K562 (cell line): Measurements from ENCODE around the gene ZNF521. TPM values are rescaled to one million over a fixed set of nuclear protein-coding genes. Genes with fewer than 3 reads are reported as not detected.

ENCODE experiments used
- ATAC-seq: fragments of 200-7000 bp; cut with Tn5 transposase; 3 replicates; pipeline ENCODE4 v1.9.1; 2020; ENCODE audit warnings: moderate library complexity
- BruUV-seq: library from RNA; stranded (reverse); fragments of 400-500 nt; replicated peaks from 2 replicates; lab custom pipeline; 2021; lab: Mats Ljungman, UMichigan
- CTCF ChIA-PET: fragments of 300-600 bp; formaldehyde crosslinking; extraction: SDS; loops from one replicate; lab custom pipeline; 2021; ENCODE audit warnings: low intra/inter-chr PET ratio; lab: Yijun Ruan, JAX
- POLR2A ChIA-PET: fragments of 300-600, 350-650 bp; sonication (Branson Sonifier 250); formaldehyde crosslinking; extraction: SDS; loops from one replicate; lab custom pipeline; 2021; ENCODE audit warnings: antibody characterized with exemption, inconsistent platforms; lab: Yijun Ruan, JAX
- DNase-seq, 4 experiments: peaks; one replicate each; pipeline versions ENCODE4 v3.0.0 to v3.0.0-alpha.2; 2011 to 2018; ENCODE audit warnings: low spot score in 3 of 4, mixed read lengths in 3 of 4; ENCODE audit errors: extremely low read depth in 1 of 4
- FAIRE-seq: peaks from 2 replicates; lab custom pipeline; 2011; peaks lifted over from hg19 to GRCh38; lab: Jason Lieb, UNC
- H2AFZ ChIP-seq: 2 replicates; pipeline ENCODE4 v1.6.0; 2011; ENCODE audit warnings: low read depth, low read length, control low read depth, inconsistent platforms
- H3K27ac ChIP-seq: fragments of 200-600 bp; 3 replicates; pipeline ENCODE4 v1.8.0; 2011; ENCODE audit warnings: low read depth, mild to moderate bottlenecking, control low read depth, inconsistent platforms, low read length, moderate library complexity, mixed read lengths; ENCODE audit errors: extremely low read depth
- H3K27me3 ChIP-seq, 2 experiments: fragments of 300-600 bp in 1 of 2; 2 replicates in 1 of 2; 3 replicates in 1 of 2; pipeline versions ENCODE4 v1.6.0 to v1.8.0; 2011; ENCODE audit warnings: inconsistent platforms in 2 of 2, low read length in 2 of 2, mild to moderate bottlenecking in 1 of 2, mixed read lengths in 1 of 2, moderate library complexity in 1 of 2; ENCODE audit not compliant: control insufficient read depth in 2 of 2, insufficient read depth in 2 of 2
- H3K36me3 ChIP-seq: fragments of 300-600 bp; 3 replicates; pipeline ENCODE4 v1.8.0; 2011; ENCODE audit warnings: mild to moderate bottlenecking, low read length, inconsistent platforms; ENCODE audit not compliant: control insufficient read depth, insufficient read depth
- H3K4me1 ChIP-seq, 2 experiments: fragments of 200-600 bp in 1 of 2; replicated peaks in 1 of 2; 2 replicates in 1 of 2; 3 replicates in 1 of 2; pipeline versions ENCODE4 v1.5.1 to v1.8.0; 2011; ENCODE audit warnings: inconsistent platforms in 2 of 2, low read length in 2 of 2, mild to moderate bottlenecking in 1 of 2, mixed read lengths in 1 of 2, moderate library complexity in 1 of 2; ENCODE audit not compliant: control insufficient read depth in 2 of 2, insufficient read depth in 2 of 2
- H3K4me2 ChIP-seq: 2 replicates; pipeline ENCODE4 v1.6.1; 2011; ENCODE audit warnings: low read length, control low read depth, inconsistent platforms, mixed read lengths; ENCODE audit not compliant: insufficient read depth
- H3K4me3 ChIP-seq: fragments of 200-600 bp; sonication (generic), shearing (Covaris generic); 2 replicates; pipeline ENCODE4 v1.5.1; 2016; ENCODE audit warnings: control low read depth, inconsistent platforms
- H3K79me2 ChIP-seq: fragments of 200-600 bp; 3 replicates; pipeline ENCODE4 v1.8.0; 2011; ENCODE audit warnings: low read length, inconsistent platforms; ENCODE audit not compliant: control insufficient read depth, insufficient read depth
- H3K9ac ChIP-seq, 2 experiments: 2 replicates each; pipeline versions ENCODE4 v1.6.0 to v1.6.1; 2011; ENCODE audit warnings: low read depth in 2 of 2, low read length in 2 of 2, control low read depth in 1 of 2, inconsistent platforms in 1 of 2, mild to moderate bottlenecking in 1 of 2, mixed read lengths in 1 of 2; ENCODE audit not compliant: insufficient read depth in 1 of 2
- H3K9me1 ChIP-seq: one replicate; pipeline ENCODE4 v1.6.0; 2011; ENCODE audit warnings: inconsistent platforms, mild to moderate bottlenecking, low read length, moderate library complexity; ENCODE audit not compliant: control insufficient read depth, insufficient read depth
- H3K9me3 ChIP-seq: replicated peaks from 2 replicates; pipeline ENCODE4 v1.5.1; 2011; ENCODE audit warnings: low read depth, low read length, inconsistent platforms; ENCODE audit not compliant: control insufficient read depth, insufficient read depth
- H4K20me1 ChIP-seq: replicated peaks from 2 replicates; pipeline ENCODE4 v1.6.1; 2011; ENCODE audit warnings: low read length, inconsistent platforms, mixed read lengths; ENCODE audit not compliant: control insufficient read depth, insufficient read depth
- CCNT2 ChIP-seq: IDR thresholded peaks from 2 replicates; pipeline ENCODE4 v1.6.1; 2011; ENCODE audit warnings: borderline replicate concordance, low read depth, mild to moderate bottlenecking, moderate library complexity, mixed read lengths, low read length; ENCODE audit not compliant: insufficient read length; ENCODE audit errors: extremely low read depth
- E2F3 ChIP-seq: fragments of 250-450 bp; sonication (Bioruptor Pico); IDR thresholded peaks from 2 replicates; pipeline ENCODE4 v1.4.0; 2020; ENCODE audit warnings: mild to moderate bottlenecking
- FIP1L1 ChIP-seq: fragments of 200-400 bp; formaldehyde crosslinking; IDR thresholded peaks from 2 replicates; pipeline ENCODE4 v1.6.1; 2018; ENCODE audit warnings: mild to moderate bottlenecking, low read depth, low read length; ENCODE audit not compliant: poor library complexity, severe bottlenecking
- KDM5B ChIP-seq: fragments of 200-600 bp; sonication (generic); IDR thresholded peaks from 2 replicates; pipeline ENCODE4 v1.6.1; 2012; ENCODE audit warnings: low read depth, mild to moderate bottlenecking, moderate library complexity, low read length, control low read depth, inconsistent platforms; ENCODE audit not compliant: insufficient replicate concordance
- MYC ChIP-seq, 2 experiments: fragments of 250-450 bp in 1 of 2; sonication (Bioruptor Pico) in 1 of 2; IDR thresholded peaks; 2 replicates each; pipeline versions ENCODE4 v1.5.1 to v1.6.1; 2012 to 2021; ENCODE audit warnings: low read depth in 2 of 2, borderline replicate concordance in 1 of 2, improper control_type of control experiment in 1 of 2, low read length in 1 of 2, mild to moderate bottlenecking in 1 of 2, moderate library complexity in 1 of 2
- PHTF2 ChIP-seq: fragments of 250-450 bp; sonication (Bioruptor Pico); IDR thresholded peaks from 2 replicates; pipeline ENCODE4 v1.5.0; 2021; ENCODE audit warnings: mild to moderate bottlenecking
- SMARCC2 ChIP-seq: fragments of 450-650 bp; IDR thresholded peaks from 2 replicates; pipeline ENCODE4 v1.6.1; 2017; ENCODE audit warnings: antibody characterized with exemption, moderate library complexity, mild to moderate bottlenecking, low read depth
- TCFL5 ChIP-seq: fragments of 250-450 bp; sonication (Bioruptor Pico); conservative IDR thresholded peaks from 2 replicates; pipeline ENCODE4 v1.6.1; 2021; ENCODE audit warnings: mild to moderate bottlenecking, moderate library complexity, matching md5 sums
- ZBTB43 ChIP-seq: sonication (generic); formaldehyde crosslinking; IDR thresholded peaks from 2 replicates; pipeline ENCODE4 v1.8.0; 2023; ENCODE audit warnings: mild to moderate bottlenecking, missing genetic modification reagents
- ZNF282 ChIP-seq: sonication (generic); formaldehyde crosslinking; IDR thresholded peaks from 2 replicates; pipeline ENCODE4 v1.8.1; 2023; ENCODE audit warnings: missing genetic modification reagents
- WGBS: fragments of 100-300 bp; shearing (Covaris generic); methylation state at CpG from one replicate; pipeline ENCODE4 v1.1.6; 2016; ENCODE audit warnings: low coverage, mixed read lengths; ENCODE audit not compliant: insufficient coverage; ENCODE audit errors: missing lambda C conversion rate; 5-methylcytosine and 5-hydroxymethylcytosine counted together
- in situ Hi-C: fragments of 300-500 bp; cut with MboI; formaldehyde crosslinking; loops from 4 replicates; pipeline ENCODE4 v1.15.0; 2018; ENCODE audit warnings: inconsistent platforms, mixed read lengths
- intact Hi-C: fragments of 100-400 bp; cut with micrococcal nuclease; formaldehyde crosslinking; loops from 2 replicates; pipeline ENCODE4 v1.14.2; 2022
- polyA plus RNA-seq, 8 experiments: library from polyadenylated mRNA; depleted of rRNA in 4 of 8; stranded (reverse) in 5 of 8; unstranded in 3 of 8; fragments of >200 nt; fragmentation: Nextera tagmentation in 2 of 8; fragmentation: Illumina TruSeq in 1 of 8; extraction: Ambion mirVana in 2 of 8; extraction: Trizol in 1 of 8; gene quantifications; 2 replicates each; pipeline versions ENCODE4 v1.2.1 to v1.2.3, GENCODE V29; 2011 to 2014; ENCODE audit warnings: inconsistent platforms in 1 of 8, missing spikeins in 1 of 8
- total RNA-seq, 7 experiments: library from RNA; depleted of rRNA in 6 of 7; stranded (reverse); fragments of >200 nt in 6 of 7; fragmentation: Illumina TruSeq in 2 of 7; extraction: Trizol in 2 of 7; gene quantifications; 2 replicates each; pipeline versions ENCODE4 v1.2.1 to v1.2.3, GENCODE V29; 2011 to 2021; ENCODE audit warnings: low replicate concordance in 1 of 7

The ZNF521 gene
- total and polyA plus RNA-seq, 9 of the 15 experiments (the other 6 are each of a cell fraction or from before 2014, with no cell fraction given) = 1.2 to 5.8 (median 1.6) TPM

GRCh38 chr18:25093141-25093540 lies 258.8 kb downstream of the ZNF521 start:
- Histone ChIP-seq H3K27me3 (no peaks in the 10 kb centered on the region), H3K9me1 (no peaks in the 10 kb centered on the region), H3K27ac (no peak overlapping the region), H3K9ac (no peak overlapping the region), H3K4me3 (no peak overlapping the region), H3K4me2 (no peak overlapping the region), H3K4me1 (no peaks in the 10 kb centered on the region), H4K20me1 (no peaks in the 10 kb centered on the region), H3K36me3 (no peaks in the 10 kb centered on the region), H3K79me2 (no peaks in the 10 kb centered on the region), H3K9me3 (no peaks in the 10 kb centered on the region), H2AFZ (no peak overlapping the region)
- FAIRE-seq (no peak), ATAC-seq (no peak), DNase-seq (no peak)
- no TSS peak for BruUV-seq
- intact Hi-C loops (no loop called here), in situ Hi-C loops (no loop called here)
- no peak for TF ChIP-seq E2F3 (CRISPR knock-in tag)
- TF ChIP-seq MYC (IDR thresholded peaks at IDR 0.05; ENCODE audit: low read depth, low read length) = no peak
- no peak for TF ChIP-seq MYC (CRISPR knock-in tag; IDR thresholded peaks at IDR 0.05; ENCODE audit: borderline replicate concordance, low read depth)
- TF ChIP-seq TCFL5 (CRISPR knock-in tag) = no peak
- TF ChIP-seq ZBTB43 = no peak
- no peak for TF ChIP-seq PHTF2
- no peak for TF ChIP-seq SMARCC2
- no peak for TF ChIP-seq CCNT2
- TF ChIP-seq KDM5B = no peak
- TF ChIP-seq ZNF282 (CRISPR knock-in tag) = no peak
- TF ChIP-seq FIP1L1 = no peak
- CTCF ChIA-PET = no interaction called here
- POLR2A ChIA-PET = interaction anchor here (0.8 kb wide), 2 partner anchors 10 to 702 kb away, joined by 3 to 4 read pairs; no protein-coding TSS in a partner anchor
- WGBS = 3% methylated on average over 3 of the region's 3 CpGs
